Activated T-cell treated with anti-CD3 and anti-CD28 coated beads for 4 hours (primary cell): ENCODE results near the gene ARHGAP22.

ENCODE experiments used
- DNase-seq: peaks from one replicate; pipeline ENCODE4 v3.0.0-alpha.2; 2020

Gene ARHGAP22

GRCh38 chr10:48606530-48607355, 1.9 kb upstream of the ARHGAP22 start:
- no peak for DNase-seq

GRCh38 chr10:48605786-48606529, 1.1 kb upstream of the ARHGAP22 start:
- no peak for DNase-seq

DNA sequence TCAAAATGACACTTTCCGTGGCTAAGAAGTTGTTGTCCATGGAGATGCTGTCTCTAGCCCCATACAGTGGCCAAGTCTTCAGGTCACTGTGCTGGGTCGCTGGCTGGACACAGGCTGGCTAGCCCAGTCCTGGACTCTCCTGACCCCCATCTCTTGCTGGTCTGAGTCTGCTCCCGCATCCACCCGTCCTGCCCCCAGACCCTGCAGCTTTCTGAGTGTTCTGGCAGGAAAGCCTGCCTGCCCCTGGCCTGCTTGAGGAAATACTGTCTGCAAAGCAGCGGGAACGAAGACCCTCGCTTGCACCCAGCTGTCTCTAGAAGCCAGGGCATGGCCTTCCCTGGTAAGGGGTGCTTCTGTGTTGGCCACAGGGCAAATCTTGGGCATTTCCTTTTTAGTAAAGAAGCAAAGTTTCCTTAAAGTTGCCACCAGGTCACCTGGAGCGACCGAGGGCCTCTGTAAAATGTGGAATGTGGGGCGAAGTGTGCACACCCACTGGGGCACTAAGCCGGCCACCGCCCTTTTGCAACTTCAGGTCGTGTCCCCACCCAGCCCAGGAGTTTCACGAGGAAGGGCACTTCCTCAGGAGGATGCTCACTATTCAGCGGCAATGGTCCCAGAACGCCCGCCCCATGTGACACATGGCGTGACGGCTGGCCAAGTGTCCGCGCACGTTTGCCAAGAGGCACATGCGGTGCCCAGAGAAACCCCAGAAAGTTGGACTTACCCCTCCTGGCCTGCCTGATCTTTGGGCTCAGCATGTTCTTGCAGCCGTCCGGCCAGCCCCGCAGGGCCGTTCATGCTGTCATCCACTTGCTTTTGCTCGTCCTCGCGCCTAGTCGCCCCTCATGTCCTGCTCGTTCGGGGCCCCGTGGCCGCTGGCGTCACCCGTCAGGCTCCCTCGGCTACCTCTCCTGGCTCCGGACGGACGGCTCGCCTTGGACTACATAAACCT, 558 bp downstream of the ARHGAP22 start:
- no peak for DNase-seq

DNA sequence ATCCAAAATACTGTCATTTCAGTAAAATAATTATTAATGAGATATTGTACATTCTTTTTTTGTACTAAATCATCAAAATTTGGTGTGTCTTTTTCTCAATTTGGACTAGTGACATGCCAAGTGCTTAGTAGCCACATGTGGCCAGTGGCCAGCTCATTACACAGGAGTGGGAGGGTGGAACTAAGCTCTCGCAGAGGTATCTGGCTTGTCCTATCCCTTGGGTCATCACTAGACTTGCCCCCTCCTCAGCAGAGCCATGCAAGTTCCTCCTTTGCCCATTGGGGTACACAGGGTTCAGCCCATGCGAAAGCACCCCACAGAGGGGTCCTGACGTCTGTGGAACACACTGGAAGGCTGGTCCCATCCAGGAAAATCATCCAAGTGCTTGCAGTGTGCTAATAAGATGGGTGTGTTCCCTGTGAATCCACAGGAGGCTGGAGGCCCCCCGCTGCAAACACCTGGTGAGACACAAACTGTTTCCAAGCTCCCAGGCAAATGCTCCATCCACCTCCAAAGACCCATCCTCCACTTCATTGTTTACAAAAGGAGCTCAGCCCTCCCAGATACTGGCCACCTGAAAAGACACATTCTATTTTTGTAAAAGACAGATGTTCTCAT, 1.3 kb downstream of the ARHGAP22 start:
- DNase-seq: no peak

DNA sequence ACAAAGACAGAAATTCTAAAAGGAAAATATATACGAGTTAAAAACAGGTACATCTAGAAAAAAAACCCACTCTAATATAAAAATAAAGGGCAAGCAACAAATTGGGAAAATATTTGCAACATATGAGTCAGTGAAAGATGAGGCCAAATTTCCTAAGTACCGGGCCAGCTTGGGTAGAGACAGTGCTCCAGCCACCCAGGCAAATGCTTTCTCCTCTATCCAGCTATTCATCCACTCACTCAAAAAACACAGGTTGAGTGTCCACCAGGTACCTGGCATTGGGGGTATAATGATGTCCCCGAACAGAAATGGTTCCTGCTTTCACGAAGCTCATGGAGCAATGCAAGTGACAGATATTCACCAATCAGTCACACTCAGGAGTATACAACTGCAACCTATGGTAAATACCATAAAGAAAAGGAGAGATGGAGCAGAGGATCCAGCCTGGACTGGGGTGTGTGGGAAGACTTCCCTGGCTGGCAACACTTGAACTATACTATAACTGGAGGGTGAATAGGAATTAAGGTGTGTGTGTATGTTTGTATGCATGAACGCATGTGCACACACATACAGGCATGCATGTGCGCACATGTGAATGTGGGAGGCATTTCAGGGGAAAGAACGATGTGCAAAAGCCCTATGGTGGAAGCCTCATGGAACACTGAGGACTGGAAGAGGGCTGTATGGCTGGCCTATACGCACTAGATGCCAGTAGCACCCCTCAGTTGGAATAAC, 2.3 kb downstream of the ARHGAP22 start:
- DNase-seq: no peak

GRCh38 chr10:48601789-48602188, 3.1 kb downstream of the ARHGAP22 start:
- DNase-seq: no peak

- no peak for DNase-seq
Measured at GRCh38 chr10:48600645-48601505, 4.0 kb downstream of the ARHGAP22 start.

DNA sequence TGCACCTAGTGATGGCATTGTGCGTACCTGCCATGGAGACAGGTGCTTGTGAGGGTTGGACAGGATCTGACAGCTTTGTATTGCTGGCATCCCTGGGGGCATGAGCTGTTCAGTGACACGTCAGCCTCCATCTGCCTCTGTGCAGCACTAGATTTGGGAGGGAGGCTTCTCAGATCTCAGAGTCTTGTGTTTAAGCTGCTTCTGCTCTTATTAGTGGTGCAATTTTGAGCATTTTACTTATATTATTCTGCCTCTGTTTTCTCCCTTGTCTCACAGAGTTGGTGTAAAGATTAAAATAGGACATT, 5.1 kb downstream of the ARHGAP22 start:
- DNase-seq: no peak

DNA sequence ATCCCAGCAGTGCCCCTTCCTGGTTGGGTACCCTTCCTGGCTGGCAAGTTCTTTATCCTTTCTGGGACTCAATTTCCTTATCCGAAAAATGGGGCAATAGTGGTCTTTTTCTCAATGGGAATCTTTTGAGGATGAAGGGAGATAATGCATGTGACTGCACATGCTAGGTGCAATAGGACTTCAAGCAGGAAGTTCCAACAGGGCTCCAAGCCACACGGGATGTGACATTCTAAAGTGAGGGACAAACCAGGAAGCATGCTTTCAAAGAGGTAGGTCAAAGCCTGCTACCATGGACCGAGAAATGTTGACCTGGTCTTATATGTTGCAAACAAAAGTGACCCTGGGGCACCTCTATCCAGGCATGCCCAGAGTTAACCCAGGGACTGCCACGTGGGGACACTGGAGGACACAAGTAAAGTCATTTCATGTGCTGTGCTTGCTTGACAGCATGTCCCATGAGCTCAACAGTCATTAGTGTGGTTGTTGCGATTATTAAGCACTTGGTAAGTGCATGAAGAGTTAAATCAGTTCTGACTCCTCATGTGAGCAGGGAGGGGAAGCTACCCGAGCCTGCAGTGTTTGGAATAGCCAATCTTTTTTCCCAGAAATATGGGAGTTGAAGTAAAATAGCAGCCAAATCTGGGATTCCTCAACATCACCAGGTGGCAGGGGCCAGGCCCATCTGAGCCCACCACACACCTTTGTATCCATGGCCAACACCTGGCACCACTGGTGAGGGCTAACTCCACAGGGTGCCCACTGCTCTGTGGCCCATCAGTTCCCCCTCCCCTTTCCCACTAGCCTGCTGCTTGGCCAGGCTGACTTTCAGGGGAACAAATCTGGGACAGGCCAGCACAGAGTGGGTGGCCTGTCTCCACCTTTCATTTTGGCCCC, 5.7 kb downstream of the ARHGAP22 start:
- no peak for DNase-seq

- DNase-seq: no peak
Measured at GRCh38 chr10:48598243-48598935, 6.5 kb downstream of the ARHGAP22 start.

GRCh38 chr10:48595539-48595932, 9.3 kb downstream of the ARHGAP22 start:
- no peak for DNase-seq

DNA sequence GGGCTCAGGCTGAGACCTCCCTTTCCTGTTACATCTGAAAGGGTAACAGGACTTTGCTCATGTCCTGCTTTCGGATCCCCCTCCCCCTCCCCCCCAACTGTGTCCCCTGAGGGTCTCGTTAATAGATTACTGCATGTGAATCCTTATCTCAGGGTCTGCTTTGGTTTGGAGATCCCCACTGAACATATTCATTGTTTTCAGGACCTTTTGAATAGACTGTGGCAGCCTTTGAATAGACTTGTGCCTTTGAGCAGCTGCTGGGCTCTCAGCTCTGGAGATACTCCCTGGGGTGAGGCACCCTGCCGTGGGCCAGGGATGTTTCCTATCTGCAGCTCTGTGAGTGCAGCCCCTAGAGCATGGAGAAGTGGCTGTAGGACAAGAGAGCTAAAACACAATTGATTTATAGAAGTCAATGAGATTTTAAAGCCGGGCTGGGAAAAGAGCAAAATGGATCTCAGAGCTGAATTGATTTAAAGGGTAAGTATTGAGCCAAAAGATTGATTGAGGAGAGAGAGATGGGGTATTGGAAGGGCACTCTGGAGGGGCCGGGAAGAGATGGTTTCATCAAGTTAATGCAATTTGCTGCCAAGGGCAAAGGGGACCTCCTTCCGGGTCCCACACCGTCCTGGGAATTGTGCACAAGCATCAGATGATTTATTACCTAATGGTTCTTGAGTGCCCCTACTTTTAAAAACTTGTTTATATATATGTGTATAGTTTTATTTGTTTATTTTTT, 9.9 kb downstream of the ARHGAP22 start:
- no peak for DNase-seq

DNA sequence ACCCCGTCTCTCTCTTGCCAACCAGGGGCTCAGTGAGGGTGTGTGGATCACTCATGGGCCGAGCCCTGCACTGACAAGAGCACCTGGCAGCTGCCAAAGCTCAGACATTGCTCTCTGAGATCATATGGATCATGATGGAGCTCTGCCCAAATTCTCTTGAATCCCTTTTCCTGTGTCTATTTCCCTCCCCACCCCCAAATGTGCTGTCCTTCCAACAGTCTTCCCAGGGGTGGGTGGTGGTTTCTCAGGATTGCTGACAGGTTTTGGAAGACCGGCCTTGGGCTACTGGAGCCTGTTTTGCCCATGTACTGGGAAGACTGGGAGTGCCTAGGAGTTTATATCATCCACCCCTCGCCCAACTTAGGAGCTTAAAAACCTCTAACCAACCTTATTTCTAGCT, 10.5 kb downstream of the ARHGAP22 start:
- no peak for DNase-seq

- no peak for DNase-seq
Measured at GRCh38 chr10:48592346-48592745, 12.5 kb downstream of the ARHGAP22 start.

DNA sequence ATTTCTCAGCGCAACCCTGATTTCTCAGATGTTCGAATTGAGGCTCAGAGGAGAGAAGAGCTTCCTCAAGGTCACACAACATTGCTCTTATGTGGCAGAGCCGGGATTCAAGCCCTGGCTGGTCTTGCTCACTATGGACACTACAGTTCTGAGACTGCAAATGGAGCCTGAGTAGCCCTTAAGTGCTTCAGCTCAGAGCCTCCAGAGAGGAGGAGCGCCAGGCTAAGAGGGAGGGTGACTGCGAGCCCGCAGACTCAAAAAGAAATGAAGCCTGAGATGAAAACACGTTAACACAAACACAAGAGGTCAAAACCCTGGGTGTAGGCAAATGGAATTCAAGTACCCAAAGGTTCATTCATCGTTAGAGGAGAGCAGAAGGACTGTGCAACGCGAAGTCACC, 13.9 kb downstream of the ARHGAP22 start:
- DNase-seq: no peak

GRCh38 chr10:48589266-48589665, 15.6 kb downstream of the ARHGAP22 start:
- DNase-seq: no peak

GRCh38 chr10:48587819-48588218, 17.1 kb downstream of the ARHGAP22 start:
- no peak for DNase-seq

DNA sequence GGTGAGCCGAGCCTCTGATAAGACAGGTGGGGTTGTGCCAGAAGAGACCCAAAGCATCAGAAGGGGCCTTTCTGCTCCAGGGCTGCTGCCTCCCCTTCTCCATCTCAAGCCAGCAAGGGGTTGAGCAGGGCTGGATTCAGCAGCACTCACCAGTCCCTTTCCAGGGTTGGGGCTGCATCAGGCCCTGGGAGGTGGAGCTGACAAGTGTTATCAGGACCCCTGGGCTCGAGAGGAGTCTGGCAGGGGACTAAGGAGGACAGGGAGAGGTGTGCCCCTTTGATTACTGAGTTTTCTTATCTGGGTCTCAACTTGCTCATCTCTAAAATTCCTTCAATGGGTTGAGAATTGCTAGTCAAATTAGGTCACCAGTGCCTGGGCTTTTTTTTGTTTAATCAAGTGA, 17.8 kb downstream of the ARHGAP22 start:
- DNase-seq: no peak

DNA sequence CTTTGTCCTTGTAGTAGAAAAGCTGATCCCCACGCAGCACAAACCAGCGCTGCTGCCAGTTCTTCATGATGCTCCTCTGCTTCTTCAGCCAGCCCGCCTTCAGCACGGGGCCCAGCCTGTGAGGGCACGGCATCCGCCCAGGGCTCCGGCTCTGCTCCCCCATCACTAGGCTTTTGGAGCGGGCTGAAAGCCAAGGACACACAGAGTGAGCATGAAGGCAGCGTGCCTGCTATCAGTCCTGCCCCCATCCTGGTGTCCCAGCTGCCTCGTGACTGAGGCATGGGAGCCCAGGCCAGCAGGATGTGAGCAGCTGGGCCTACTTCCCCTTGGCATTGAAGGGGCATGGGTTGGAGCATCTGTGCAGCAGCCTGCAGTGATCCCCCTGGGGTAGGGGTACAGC, 21.9 kb downstream of the ARHGAP22 start:
- DNase-seq: no peak
